LNCaP clone FGC (cell line): ENCODE measurements around the gene DNAH10.

Experiments
- DNase-seq: peaks from one replicate; pipeline ENCODE4 v3.0.0-alpha.2; 2011; ENCODE audit warnings: low read depth
- H3K4me3 ChIP-seq: 2 replicates; pipeline ENCODE4 v1.5.1; 2011; ENCODE audit warnings: mild to moderate bottlenecking, low read depth, low read length, control low read depth
- CTCF ChIP-seq: IDR thresholded peaks from 2 replicates; pipeline ENCODE4 v1.5.1; 2012; ENCODE audit warnings: mild to moderate bottlenecking; ENCODE audit not compliant: control insufficient read depth, insufficient read depth; ENCODE audit errors: extremely low read depth

Gene DNAH10

GRCh38 chr12:123936956-123937706, 175.0 kb downstream of the DNAH10 start:
- no peak overlapping the region for H3K4me3 ChIP-seq
- no peak for TF ChIP-seq CTCF
- no peak for DNase-seq

GRCh38 chr12:123937707-123938591, 175.8 kb downstream of the DNAH10 start:
- no peak for TF ChIP-seq CTCF
- no peak overlapping the region for H3K4me3 ChIP-seq
- no peak for DNase-seq

GRCh38 chr12:123938679-123939480, 176.8 kb downstream of the DNAH10 start:
- no peak for DNase-seq
- peak; percentile 15; the same call in 1 of the 2 replicates for TF ChIP-seq CTCF
- no peak overlapping the region for H3K4me3 ChIP-seq

GRCh38 chr12:123939716-123940626, 177.9 kb downstream of the DNAH10 start:
- no peak overlapping the region for H3K4me3 ChIP-seq
- no peak for TF ChIP-seq CTCF
- no peak for DNase-seq

- no peak for TF ChIP-seq CTCF
- H3K4me3 ChIP-seq: no peak overlapping the region
- DNase-seq: no peak
Measured at GRCh38 chr12:123940627-123940966, 178.5 kb downstream of the DNAH10 start.

GRCh38 chr12:123941000-123941399, 178.9 kb downstream of the DNAH10 start:
- H3K4me3 ChIP-seq: no peak overlapping the region
- TF ChIP-seq CTCF: no peak
- no peak for DNase-seq
